CD4-positive, alpha-beta T cell treated with Interleukin-21 for 1 hour (primary cell): ENCODE measurements around the gene PTTG1.
"Not testable (repeated sequence)": the region's sequence is repeated elsewhere in the genome, so short reads cannot be mapped to it uniquely, and the experiment has no call there.

ENCODE experiments used
- DNase-seq: peaks from one replicate; pipeline ENCODE4 v3.0.0-alpha.2; 2020

Gene PTTG1

DNA sequence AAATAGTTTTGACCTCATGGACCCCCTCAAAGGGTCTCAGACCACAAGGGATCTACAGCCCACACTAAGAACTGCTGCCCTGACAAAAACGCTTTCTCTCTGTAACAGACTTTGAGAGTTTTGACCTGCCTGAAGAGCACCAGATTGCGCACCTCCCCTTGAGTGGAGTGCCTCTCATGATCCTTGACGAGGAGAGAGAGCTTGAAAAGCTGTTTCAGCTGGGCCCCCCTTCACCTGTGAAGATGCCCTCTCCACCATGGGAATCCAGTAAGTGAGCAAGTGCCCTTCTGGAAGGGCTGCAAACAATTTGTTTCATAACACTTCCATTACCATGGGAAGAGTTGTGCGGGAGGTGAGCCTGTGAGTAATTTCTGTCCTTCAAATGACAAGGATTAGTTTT, 6.0 kb downstream of the PTTG1 start:
- DNase-seq = no peak

DNA sequence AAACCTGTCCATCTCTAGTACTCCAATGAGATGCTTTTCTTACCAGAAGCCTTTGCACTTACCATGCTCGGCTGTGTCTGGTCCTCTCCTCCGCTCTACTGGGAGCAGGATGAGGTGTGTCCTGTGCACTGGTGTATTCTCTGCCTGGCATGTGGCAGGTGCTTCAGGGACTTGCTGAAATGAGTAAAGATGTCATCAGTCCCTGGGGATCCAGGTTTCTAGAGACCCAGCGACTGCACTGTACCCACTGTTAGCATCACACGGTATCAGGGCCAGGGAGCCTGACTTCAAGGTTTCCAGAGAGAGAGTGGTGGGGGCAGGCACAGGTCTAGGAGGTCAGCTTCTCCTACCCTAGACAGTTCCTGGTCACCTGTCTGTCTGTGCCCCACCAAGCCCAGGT, 10.5 kb downstream of the PTTG1 start:
- DNase-seq = no peak

GRCh38 chr5:160432787-160433186, 11.1 kb downstream of the PTTG1 start:
- DNase-seq = no peak

GRCh38 chr5:160434022-160434531, 12.4 kb downstream of the PTTG1 start:
- no peak for DNase-seq

DNA sequence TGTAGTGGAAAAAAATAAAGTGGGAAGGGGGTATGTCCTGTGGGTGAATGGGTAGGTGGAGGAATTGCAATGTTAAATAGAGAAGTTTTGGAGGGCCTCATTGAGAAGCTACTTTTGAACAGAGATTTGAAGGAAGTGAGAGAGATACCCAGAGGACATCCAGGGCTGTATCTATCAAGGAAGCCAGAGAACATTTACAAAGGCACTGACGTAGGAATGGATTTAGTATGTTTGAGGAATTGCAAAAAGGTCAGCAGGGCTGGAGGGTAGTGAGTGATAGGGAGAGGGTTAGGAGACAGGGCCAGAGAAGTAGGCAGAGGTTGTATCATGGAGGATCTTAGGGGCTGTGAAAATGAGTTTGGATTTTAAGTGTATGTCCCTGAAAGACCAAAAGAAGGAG, 13.9 kb downstream of the PTTG1 start:
- DNase-seq = no peak

DNA sequence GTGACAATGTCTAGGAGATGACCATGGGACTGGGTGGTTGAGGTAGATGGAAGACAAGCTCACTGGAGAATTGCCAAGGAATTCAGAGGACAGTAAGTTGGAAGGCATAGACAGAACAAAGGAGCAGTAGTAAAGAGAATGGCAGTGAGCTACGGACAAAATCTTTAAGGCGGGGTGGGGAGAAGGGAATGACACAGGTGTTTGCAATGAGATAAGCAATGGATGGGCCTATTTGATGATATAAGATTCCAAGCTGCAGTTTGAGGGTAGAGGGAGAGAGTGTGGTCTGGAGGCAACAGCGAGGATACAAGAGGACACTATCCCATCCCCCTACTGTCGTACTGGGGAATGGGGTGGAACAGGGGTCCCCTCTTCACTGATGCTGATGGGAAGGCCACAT, 14.4 kb downstream of the PTTG1 start:
- DNase-seq = no peak

DNA sequence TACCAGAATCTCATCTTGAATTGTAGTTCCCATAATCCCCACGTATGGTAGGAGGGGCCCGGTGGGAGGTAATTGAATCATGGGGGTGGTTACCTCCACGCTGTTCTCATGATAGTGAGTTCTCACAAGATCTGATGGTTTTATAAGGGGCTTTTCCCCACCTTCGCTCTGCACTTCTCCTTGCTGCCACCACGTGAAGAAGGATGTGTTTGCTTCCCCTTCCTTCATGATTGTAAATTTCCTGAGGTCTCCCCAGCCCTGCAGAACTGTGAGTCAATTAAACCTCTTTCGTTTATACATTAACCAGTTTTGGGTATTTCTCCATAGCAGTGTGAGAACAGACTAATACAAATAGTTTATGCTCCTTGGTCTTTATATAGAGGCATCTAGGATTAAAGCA, 15.0 kb downstream of the PTTG1 start:
- DNase-seq = not testable (repeated sequence)

DNA sequence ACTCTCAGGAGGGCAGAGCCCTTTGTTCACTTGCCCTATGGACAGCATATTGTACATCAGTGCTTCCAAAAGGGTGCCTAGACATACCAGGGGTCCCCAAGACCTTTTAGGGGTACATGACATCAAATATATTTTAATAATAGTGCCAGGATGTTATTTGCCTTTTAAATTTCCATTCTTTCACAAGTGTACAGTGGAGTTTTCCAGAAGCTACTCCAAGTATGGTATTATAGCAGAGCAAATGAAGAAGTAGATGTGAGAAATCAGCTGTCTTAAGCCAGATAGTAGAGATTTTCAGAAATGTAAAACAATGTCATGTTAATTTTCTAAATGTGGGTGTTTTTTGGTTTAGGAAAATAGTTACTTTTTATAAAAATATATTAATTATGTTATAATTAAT, 15.6 kb downstream of the PTTG1 start:
- no peak for DNase-seq

DNA sequence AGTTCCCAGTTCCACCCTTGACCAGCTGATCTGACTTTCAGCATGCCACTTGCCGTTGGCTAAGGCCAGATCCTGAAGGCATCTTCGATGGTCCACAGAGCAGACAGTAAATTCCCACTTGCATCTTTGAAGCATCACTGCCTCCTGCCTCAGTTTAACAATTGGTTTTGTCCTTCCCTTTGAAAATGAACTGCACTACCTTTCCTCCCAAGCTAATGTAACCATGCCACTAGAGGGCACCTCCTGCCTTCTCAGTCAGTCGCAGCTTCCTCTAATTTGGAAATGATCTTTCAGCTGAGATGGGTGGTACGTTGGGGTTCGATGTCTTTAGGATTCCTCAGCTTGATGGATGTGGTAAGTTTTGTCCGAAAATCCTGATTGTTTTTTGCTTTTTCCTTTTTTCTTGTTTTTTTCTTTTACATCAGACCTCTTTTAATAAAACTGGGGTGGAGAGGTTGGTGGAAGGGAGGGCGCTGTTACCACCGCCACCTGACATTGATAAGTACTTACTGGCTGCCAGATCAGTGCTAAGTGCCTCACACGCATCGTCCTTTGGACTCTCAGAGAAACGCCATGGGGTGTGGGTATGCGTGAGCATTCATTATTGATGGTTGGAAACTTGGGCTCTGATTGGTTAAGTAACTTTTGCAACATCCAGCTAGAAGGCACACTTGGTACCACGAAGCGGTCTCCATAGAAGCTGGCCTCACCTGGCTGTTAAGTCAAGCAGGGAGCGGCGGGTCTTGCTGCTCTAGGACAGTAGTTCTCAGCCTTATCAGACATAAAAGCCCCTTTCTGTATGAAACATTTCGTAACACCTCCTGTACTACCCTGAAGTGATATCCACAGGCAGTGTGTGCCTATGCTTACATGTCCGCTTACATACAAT, 16.9 kb downstream of the PTTG1 start:
- DNase-seq = peak; percentile 73

GRCh38 chr5:160439205-160439600, 17.5 kb downstream of the PTTG1 start:
- peak; percentile 88 for DNase-seq

GRCh38 chr5:160441311-160441781, 19.7 kb downstream of the PTTG1 start:
- no peak for DNase-seq

DNA sequence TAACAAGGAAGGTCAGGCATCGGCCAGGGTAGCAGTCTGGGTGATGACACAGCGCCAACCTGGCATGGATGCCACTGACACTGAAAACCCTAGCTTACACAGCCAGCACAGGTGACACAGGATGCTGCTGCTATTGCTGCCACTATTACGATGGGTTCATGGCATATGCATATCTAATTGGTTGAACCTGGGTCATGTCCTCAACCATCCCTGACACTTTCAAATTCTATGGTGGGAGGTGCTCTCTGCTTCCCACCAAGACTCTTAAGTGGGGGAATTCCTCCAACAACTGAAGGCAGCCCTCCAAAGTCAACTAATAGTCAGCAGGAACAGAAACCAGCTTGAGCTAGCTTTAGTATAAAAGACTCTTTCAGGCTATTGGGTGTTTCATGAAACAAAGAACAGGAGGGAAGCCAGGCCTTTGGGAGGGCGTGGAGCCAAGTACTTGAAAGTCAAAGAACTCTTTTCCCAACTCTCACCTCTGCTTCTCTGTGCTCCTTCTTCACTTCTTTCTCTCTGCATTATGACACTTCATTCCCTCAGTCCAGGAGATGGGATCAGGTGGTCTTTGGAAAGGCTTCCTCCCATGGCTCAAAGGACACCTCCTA, 21.3 kb downstream of the PTTG1 start:
- no peak for DNase-seq

DNA sequence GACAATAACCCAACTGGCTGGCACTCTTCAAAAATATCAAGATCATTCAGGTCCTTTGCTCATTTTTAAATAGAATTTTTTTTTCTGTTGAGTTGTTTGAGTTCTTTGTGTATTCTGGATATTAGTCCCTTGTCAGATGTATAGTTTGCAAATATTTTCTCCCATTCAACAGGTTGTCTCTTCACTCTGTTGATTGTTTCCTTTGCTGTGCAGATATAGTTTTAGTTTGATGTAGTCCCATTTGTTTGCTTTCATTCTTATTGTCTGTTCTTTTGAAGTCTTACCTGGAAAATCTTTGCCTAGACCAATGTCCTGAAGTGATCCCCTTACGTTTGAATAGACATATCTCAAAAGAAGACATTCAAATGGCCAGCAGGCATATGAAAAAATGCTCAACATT, 22.8 kb downstream of the PTTG1 start:
- DNase-seq = no peak

DNA sequence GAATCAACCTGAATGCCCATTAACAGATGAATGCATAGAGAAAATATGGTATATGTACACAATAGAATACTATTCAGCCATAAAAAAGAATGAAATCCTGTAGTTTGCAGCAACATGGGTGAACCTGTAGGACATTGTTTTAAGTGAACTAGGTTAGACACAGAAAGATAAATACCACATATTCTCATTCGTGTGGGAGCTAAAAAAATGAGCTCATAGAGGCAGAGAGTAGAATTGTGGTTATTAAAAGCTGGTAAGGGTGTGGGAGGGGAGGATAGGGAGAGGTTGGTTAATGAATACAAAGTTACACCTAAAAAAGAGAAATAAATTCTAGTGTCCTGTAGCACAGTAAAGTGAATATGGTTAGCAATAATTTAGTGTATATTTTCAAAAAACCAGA, 23.5 kb downstream of the PTTG1 start:
- no peak for DNase-seq

DNA sequence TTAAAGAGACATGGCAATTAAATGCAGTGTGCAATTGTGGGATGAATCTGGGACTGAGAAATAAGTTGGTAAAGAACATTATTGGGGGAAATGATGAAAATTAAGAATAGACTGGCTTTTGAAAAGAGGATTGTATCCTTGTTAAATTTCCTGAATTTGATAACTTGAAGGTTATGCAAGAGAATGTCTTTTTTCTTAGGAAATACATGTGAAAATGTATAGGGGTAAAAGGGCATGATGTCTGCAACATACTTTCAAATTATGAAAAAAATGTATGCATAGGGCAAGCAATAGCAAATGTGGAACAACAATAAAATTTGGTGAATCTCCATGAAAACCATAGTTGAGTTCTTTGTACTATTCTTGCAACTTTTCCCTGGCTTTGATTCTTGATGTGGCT, 24.1 kb downstream of the PTTG1 start:
- no peak for DNase-seq

GRCh38 chr5:160448886-160449285, 27.2 kb downstream of the PTTG1 start:
- DNase-seq = no peak

GRCh38 chr5:160449458-160449857, 27.8 kb downstream of the PTTG1 start:
- no peak for DNase-seq

DNA sequence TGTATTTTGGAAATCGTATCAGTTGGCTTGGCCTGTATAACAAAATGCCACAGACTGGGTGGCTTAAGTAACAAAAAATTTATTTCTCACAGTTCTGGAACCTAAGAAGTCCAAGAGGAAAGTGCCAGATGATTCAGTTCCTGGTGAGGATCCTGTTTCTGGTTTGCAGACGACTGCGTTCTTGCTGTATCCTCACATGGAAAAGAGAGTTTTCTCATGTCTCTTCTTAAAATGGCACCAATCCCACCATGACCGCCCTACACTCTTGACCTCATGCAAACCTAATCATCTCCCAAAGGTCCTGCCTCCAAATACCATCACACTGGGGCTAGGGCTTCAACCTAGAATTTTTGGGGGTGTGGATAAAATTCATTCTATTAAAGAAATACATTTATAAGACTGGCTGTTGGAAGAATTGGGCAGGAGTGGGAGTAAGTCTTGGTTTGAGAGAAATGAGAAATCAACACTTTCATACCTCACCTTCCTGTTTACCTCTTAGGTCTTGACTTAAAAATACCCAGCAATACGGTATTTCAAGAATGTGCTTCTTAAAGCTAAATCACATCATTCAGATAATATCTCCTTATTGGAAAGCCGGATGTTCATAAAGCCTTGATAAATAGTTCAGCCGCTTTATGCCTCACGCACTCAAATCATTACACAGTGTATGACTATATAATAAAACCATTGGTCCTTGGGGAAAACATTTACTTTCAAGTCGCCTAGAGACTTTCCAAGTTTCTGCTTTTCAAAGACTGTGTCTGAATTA, 28.7 kb downstream of the PTTG1 start:
- DNase-seq = no peak

DNA sequence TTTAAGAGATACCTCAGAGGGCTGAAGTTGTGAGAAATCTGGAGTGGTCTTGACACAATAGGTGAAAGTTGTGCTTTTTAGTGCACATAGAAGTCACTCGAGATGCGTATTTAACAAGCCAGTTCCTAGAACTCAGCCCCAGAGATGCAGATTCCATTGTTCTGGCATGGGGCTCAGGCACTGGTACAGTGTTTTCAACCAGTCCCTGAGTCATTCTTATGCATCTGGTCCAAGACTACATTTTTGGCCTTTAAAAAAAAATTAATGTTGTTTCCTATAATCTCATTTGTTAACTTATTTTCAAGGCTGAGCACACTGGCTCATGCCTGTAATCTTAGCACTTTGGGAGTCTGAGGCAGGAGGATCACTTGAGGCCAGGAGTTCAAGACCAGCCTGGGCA, 29.6 kb downstream of the PTTG1 start:
- DNase-seq = no peak

- no peak for DNase-seq
Observed at GRCh38 chr5:160452036-160452435, 30.4 kb downstream of the PTTG1 start.

GRCh38 chr5:160452795-160453194, 31.1 kb downstream of the PTTG1 start:
- no peak for DNase-seq

DNA sequence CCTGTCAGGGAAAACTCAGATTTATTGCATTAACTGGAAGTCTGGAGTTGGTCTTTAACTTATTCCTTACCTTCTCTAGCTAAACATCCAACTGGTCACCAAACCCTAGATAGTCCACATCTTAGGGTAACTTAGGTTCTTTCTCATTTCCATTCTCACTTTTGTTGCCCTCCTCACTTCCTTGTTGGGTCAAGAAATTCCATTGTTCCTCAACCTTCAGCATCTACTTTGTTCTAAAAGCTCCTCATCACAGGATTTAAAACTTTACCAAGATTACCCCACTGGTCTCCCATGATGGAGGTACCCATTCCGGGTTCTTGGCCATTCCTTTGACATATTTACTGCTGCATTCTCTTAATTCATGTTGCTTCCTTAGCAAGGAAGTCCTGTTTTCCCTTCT, 32.1 kb downstream of the PTTG1 start:
- no peak for DNase-seq

- no peak for DNase-seq
Observed at GRCh38 chr5:160455600-160455999, 33.9 kb downstream of the PTTG1 start.
